NCI-H82 treated with DMSO at 0.1 percent for 48 hours (cell line): ENCODE results near the gene TERB2.
"Not testable (repeated sequence)": the region's sequence is repeated elsewhere in the genome, so short reads cannot be mapped to it uniquely, and the experiment has no call there.

Experiments
- DNase-seq: peaks from one replicate; lab custom pipeline; 2025; ENCODE audit not compliant: unreplicated experiment; lab: John Stamatoyannopoulos, UW

Gene TERB2

DNA sequence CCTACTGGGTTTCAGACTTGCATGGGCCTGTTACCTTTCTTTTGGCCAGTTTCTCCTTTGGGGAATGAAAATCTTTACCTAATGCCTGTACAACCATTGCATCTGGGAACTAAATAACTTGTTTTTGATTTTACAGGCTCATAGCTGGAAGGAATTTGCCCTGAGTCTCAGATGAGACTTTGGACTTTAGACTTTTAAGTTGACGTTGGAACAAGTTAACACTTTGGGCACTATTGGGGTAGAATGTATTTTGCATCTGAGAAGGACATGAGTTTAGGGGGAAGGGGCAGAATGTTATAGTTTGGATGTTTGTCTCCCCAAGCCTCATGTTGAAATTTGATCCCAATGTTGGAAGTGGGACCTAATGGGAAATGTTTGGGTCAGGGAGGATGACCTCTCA lies 44.7 kb downstream of the TERB2 start:
- DNase-seq: not testable (repeated sequence)

DNA sequence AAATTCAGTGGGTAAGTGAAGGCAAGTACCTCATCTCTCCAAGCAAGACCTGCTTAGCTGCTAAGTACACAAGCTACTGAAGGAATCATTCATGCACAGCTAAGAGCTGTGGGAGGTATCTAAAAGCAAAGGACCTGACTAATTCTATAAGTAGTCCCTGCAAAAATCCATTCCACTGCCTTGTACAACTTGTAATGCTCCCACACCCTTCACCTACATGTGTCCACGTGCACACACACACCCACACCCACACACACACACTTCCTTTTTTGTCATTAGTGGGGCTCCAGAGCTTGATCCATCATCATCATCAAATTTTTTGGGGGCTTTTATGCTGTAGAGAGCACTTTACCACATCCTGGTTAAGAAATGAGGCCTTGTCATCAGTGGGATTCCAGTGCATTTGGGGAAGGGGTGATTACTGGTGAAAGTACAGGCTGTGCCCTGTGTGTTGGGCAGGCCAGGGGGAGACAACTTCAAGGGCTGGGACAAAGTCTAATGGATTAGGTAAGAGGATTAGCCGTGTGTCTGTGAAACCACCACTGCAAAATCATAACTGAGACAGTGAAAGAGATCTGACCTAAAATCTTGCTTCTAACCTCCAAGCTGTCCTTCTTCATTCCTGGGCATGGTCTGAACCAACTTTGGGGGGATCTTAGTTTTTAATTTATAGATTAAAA lies 47.4 kb downstream of the TERB2 start:
- peak; percentile 1 for DNase-seq

DNA sequence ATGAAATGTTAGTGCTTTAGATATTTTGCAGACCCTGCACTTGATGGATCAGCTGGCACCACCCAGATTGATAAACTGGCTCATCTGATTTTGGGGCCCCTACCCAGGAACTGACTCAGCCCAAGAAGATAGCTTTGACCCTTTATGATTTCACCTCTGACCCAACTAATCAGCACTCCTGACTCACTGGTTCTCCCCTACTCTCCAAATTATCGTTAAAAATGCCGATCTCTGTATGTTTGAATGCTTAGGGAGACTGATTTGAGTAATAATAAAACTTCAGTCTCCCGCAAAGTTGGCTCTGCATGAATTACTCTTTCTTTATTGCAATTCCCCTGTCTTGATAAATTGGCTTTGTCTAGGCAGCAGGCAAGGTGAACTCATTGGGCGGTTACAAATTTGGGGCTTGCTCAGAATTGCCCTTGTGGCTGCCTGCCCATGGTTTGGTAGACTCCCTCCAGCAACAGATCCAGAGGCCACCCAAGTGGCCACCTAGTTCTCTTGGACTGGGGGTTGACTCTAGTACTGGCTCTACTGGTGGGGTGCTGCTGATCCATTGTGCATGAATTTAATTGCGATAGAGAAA lies 48.2 kb downstream of the TERB2 start:
- DNase-seq: not testable (repeated sequence)

DNA sequence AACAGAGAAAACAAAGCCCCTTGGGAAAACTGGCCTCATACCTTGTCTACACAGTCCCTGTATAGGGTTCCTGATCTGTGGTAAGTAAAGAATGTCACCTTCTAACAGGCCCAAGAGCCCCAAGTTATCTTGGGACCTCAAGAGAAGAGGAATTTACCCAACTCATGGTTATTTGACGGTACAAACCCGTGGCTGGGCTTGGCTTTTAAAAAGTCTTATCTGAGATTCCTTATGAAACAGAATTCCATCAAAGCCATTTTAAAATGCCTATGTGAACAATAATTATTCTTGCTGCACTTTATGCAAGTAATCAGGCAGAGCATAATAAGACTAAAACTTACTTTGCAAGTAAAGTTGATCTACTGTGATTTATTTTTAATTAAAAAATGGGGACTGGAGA lies 52.6 kb downstream of the TERB2 start:
- DNase-seq: no peak

DNA sequence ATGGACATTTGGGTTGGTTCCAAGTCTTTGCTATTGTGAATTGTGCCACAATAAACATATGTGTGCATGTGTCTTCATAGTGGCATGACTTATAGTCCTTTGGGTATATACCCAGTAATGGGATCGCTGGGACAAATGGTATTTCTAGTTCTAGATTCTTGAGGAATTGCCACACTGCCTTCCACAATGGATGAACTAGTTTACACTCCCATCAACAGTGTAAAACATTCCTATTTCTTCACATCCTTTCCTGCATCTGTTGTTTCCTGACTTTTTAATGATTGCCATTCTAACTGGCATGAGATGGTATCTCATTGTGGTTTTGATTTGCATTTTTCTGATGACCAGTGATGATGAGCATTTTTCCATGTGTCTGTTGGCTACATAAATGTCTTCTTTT lies 58.6 kb downstream of the TERB2 start:
- DNase-seq: not testable (repeated sequence)

DNA sequence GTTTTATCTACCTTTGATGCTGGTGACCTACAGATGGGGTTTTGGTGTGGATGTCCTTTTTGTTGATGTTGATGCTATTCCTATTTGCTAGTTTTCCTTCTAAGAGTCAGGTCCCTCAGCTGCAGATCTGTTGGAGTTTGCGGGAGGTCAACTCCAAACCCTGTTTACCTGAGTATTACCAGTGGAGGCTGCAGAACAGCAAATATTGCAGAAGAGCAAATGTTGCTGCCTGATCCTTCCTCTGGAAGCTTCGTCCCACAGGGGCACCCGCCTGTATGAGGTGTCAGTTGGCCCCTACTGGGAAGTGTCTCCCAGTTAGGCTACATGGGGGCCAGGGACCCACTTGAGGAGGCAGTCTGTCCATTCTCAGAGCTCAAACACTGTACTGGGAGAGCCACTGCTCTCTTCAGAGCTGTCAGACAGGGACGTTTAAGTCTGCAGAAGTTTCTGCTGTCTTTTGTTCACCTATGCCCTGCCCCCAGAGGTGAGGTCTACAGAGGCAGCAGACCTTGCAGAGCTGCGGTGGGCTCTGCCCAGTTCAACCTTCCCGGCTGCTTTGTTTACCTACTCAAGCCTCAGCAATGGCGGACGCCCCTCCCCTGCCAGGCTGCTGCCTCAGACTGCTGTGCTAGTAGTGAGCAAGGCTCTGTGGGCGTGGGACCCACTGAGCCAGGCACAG lies 63.9 kb downstream of the TERB2 start:
- not testable (repeated sequence) for DNase-seq

DNA sequence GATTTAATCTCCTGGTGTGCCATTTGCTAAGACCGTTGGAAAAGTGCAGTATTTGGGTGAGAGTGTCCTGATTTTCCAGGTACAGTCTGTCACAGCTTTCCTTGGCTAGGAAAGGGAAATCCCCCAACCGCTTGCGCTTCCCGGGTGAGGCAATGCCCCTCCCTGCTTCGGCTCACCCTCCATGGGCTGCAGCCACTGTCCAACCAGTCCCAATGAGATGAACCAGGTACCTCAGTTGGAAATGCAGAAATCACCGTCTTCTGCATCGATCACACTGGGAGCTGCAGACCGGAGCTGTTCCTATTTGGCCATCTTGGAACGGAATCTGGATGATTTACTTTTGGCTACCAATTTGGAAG lies 64.4 kb downstream of the TERB2 start:
- not testable (repeated sequence) for DNase-seq

DNA sequence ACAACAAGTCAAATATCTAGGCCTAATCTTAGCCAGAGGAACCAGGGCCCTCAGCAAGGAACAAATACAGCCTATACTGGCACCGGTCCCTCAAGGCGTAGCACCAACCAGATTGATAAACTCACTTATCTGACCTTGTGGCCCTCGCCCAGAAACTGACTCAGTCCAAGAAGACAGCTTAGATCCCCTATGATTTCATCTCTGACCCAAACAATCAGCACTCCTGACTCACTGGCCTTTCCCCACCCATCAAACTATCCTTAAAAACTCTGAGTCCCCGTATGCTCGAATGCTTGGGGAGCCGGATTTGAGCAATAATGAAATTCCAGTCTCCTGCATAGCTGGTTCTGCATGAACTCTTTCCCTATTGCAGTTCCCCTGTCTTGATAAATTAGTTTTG lies 64.9 kb downstream of the TERB2 start:
- DNase-seq: no peak

DNA sequence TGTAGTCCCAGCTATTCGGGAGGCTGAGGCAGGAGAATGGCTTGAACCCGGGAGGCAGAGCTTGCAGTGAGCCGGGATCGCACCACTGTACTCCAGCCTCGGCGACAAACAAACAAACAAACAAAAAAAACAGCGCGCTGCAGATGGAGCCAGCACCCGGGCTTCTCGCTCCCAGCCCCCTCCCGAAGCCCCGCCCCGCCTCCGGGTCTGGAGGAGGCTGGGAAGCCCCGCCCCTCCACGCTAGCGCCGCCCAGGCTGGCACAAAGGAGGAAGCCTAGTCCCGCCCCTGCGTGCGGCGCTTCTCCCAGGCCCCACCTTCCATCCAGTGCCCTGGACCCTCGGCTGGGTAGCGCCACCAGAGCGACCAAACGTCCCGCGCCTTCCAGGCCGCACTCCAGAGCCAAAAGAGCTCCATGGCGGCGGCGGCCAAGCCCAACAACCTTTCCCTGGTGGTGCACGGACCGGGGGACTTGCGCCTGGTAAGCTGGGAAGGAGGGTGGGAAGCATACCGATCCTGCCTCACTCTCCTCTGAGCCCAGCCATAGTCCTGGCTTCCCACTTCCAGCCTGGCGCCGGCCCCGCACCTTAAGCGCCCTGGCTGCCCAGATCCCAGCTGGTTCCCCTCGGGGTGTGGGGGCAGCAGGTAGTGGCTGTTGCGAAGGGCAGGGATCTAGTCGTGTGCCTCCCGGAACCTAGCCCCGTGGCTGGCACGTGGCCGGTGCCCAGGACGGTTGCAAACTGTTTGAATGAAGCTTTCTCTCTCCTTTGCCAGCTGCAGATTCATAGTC lies 66.6 kb downstream of the TERB2 start, which contains the start of gene SORD:
Gene SORD, plus strand, starts transcription at position 325 of the 788 bp plus-strand sequence. Its CDS starts 89 bp downstream, at position 414.
- peak; percentile 65 for DNase-seq

DNA sequence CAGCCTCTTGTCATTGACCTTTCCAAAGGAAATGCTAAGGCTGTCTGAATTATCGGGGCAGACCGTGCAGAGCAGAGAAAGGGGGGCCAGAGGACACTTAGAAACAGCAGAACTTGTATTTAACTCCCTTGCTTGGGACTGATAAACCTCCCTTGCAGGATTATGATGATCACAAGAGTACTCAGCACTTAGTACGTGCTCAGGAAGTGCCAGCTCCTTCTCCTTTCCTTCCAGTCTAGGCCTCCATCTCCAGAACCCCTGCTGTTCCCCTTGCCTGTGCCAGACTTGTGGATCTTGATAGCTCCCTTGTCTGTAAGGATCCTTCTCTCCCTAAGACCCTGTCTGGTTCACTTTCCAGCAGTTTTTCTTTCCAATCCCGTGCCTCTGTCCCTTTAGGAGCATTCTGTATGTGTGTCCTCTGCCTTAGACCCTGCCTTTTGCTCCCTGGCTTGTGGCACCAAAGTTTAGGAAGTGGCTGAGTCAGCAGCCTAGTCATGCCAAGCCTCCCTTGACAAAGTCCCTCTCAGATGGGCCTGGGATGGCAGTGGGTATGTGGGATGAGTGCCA lies 67.3 kb downstream of the TERB2 start:
- DNase-seq: no peak

DNA sequence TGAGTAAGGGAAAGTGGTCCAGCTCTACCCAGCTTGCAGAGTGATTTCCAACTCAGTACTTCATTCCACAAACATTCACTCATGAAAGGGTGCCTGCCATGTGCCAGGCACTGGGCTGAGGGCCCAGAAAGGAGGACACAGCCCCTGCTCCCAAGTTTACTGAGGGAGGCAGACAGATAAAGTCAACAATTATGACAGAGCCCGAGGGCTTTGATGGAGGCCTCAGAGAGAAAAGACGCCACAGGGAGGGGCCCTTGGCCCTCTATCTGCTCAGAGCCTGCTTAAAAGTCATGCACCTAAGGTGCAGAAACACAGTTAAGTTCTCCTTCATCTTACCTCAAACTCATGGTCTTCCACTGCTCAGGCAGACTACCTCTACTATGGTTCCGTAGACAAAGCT lies 68.2 kb downstream of the TERB2 start:
- not testable (repeated sequence) for DNase-seq

DNA sequence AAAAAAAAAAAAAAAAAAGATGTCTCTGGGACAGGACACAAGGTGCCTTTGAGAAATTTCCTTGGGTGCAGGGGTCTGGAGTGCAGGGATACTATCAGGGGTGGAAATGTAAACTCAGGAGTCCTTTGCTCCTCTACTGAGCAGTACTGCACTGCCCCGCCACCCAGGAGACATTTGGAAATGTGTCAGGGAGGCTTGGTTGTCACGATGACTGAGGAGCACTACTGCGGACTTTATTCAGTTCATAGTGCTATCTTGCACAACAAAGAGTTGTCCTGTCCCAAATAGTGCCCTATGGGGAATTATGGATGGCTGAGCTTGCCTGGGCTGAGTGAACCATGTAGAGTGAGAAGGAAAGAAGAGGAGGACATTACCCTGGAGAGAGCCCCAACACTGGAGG lies 69.1 kb downstream of the TERB2 start:
- DNase-seq: not testable (repeated sequence)

DNA sequence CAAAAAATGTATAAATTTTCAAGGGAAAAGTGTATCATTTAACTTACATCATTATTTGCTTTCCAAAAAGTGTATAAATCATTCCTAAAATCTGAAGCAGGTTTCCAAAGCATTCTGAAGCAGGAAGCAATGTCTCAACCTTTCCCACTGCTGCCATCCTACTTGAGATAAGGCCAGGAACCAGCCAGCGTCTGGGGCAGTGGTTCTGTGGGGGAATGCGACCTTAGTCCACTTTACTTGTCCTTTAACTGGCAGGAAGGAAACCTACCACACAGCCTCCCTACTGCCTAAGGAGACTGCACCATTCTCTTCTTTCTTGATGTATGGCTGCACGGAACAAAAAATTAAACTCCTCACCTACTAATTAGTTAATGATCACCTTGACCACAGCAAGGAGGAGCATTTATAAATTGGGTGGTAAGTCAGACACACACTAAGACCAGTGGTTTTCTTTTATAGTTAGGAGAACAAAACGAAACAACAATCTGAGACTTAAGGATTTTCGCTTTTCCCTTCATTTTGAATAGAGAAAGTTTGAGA lies 70.2 kb downstream of the TERB2 start:
- DNase-seq: no peak

DNA sequence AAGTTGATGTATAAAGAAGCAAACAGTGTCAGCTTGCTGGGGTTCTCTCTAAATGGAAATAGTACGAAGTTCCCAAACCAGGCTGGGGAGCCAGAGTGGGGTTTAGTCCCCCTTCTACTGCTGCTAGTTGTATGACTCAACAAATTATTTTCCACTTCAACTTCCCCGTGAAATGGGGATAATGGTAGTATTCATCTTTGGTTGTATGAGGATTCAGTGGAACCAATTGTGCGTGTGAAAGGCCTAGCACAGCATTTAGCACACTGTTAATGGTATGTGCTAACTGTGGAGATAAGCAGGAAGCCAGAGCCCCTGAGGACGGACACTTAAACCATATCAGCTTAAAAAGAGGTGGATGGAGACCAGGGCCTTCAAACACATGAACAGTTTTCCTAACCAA lies 70.7 kb downstream of the TERB2 start:
- no peak for DNase-seq
